HG02981 (cell line): ENCODE results near the gene HOXD4.

Experiments used
- ATAC-seq: cut with Tn5 transposase; IDR thresholded peaks from one replicate; pipeline ENCODE4 v1.9.1; 2021; ENCODE audit warnings: mild to moderate bottlenecking, moderate library complexity; ENCODE audit not compliant: unreplicated experiment

The HOXD4 gene

GRCh38 chr2:176156807-176157498 is 5.6 kb downstream of the HOXD4 start, which contains the start of gene HOXD3:
Gene HOXD3 (plus strand): TSS chr2:176157307. CDS start chr2:176169115, 11,808 bp downstream.
- no peak for ATAC-seq

GRCh38 chr2:176157499-176158185 is 6.3 kb downstream of the HOXD4 start:
- ATAC-seq, result no peak

GRCh38 chr2:176158186-176158591 is 6.8 kb downstream of the HOXD4 start:
- ATAC-seq, result no peak

GRCh38 chr2:176158855-176159662 is 7.7 kb downstream of the HOXD4 start:
- ATAC-seq, result no peak

- ATAC-seq, result no peak
Observed at GRCh38 chr2:176159663-176160250, 8.4 kb downstream of the HOXD4 start.

- no peak for ATAC-seq
Observed at GRCh38 chr2:176160251-176160985, 9.1 kb downstream of the HOXD4 start.

- ATAC-seq, result no peak
Observed at GRCh38 chr2:176160986-176161824, 9.9 kb downstream of the HOXD4 start.

- ATAC-seq, result no peak
Observed at GRCh38 chr2:176161825-176162626, 10.7 kb downstream of the HOXD4 start.

GRCh38 chr2:176162911-176163671 is 11.7 kb downstream of the HOXD4 start:
- no peak for ATAC-seq

GRCh38 chr2:176163672-176164056 is 12.3 kb downstream of the HOXD4 start:
- ATAC-seq, result no peak

- no peak for ATAC-seq
Observed at GRCh38 chr2:176164201-176164600, 12.9 kb downstream of the HOXD4 start.

- ATAC-seq, result no peak
Observed at GRCh38 chr2:176164611-176165369, 13.4 kb downstream of the HOXD4 start.

GRCh38 chr2:176165370-176166050 is 14.2 kb downstream of the HOXD4 start:
- ATAC-seq, result no peak

- ATAC-seq, result no peak
Observed at GRCh38 chr2:176166272-176166671, 14.9 kb downstream of the HOXD4 start.

- no peak for ATAC-seq
Observed at GRCh38 chr2:176167398-176167797, 16.0 kb downstream of the HOXD4 start.

GRCh38 chr2:176169181-176169580 is 17.8 kb downstream of the HOXD4 start:
- ATAC-seq, result no peak

GRCh38 chr2:176169711-176170110 is 18.4 kb downstream of the HOXD4 start:
- ATAC-seq, result no peak
